Esophagus squamous epithelium (tissue), 5 donors: ENCODE results near the gene ALDH1L2. TPM values are rescaled to one million over a fixed set of nuclear protein-coding genes. Genes with fewer than 3 reads are reported as not detected.
A peak's percentile ranks its signal among the peaks of the same experiment; 100 is the strongest.
"Not testable (repeated sequence)": the region's sequence is repeated elsewhere in the genome, so short reads cannot be mapped to it uniquely, and the experiment has no call there.

Experiments
- DNase-seq: peaks from one replicate; lab custom pipeline; 2025; lab: John Stamatoyannopoulos, UW
- H3K27ac ChIP-seq, 4 donors: fragments of 200-600 bp; sonication (generic); one replicate each; pipeline ENCODE4 v1.5.1; 2016 to 2019; ENCODE audit warnings: mild to moderate bottlenecking in 1 of 4
- H3K27me3 ChIP-seq, 4 donors: fragments of 200-600 bp; sonication (generic); 1 replicate in 3 of 4; 2 replicates in 1 of 4; pipeline versions ENCODE4 v1.5.1 to v1.6.0; 2017 to 2021; ENCODE audit warnings: antibody characterized with exemption in 1 of 4
- H3K36me3 ChIP-seq, 3 donors: fragments of 200-600 bp; sonication (generic); one replicate each; pipeline ENCODE4 v1.5.1; 2016 to 2019
- H3K4me1 ChIP-seq, 3 donors: fragments of 200-600 bp; sonication (generic); one replicate each; pipeline ENCODE4 v1.5.1; 2017 to 2019
- H3K4me3 ChIP-seq, 4 donors: fragments of 200-600 bp; sonication (generic); 1 replicate in 3 of 4; 2 replicates in 1 of 4; pipeline ENCODE4 v1.5.1; 2016 to 2019; ENCODE audit warnings: mild to moderate bottlenecking in 2 of 4, moderate library complexity in 1 of 4
- H3K9me3 ChIP-seq, 3 donors: fragments of 200-600 bp; sonication (generic); one replicate each; pipeline ENCODE4 v1.5.1; 2016 to 2019
- CTCF ChIP-seq, 6 experiments: fragments of 450-650 bp in 4 of 6; fragments of 200-600 bp in 2 of 6; sonication (generic) in 2 of 6; IDR thresholded peaks; one replicate each; pipeline ENCODE4 v1.5.1; 2016 to 2019; ENCODE audit warnings: antibody characterized with exemption in 6 of 6, mild to moderate bottlenecking in 4 of 6, moderate library complexity in 4 of 6
- POLR2A ChIP-seq, 4 donors: fragments of 450-650 bp; IDR thresholded peaks; one replicate each; pipeline ENCODE4 v1.6.1; 2017; ENCODE audit warnings: antibody characterized with exemption in 4 of 4, mild to moderate bottlenecking in 4 of 4, moderate library complexity in 3 of 4
- whole genome bisulfite sequencing, 2 donors: methylation state at CpG; one replicate each; pipeline ENCODE4 v1.1.5; 2018; 5-methylcytosine and 5-hydroxymethylcytosine counted together
- intact Hi-C: fragments of 100-400 bp; cut with DNase I; formaldehyde crosslinking; loops from one replicate; pipeline ENCODE4 v1.15.0; 2022
- total RNA-seq, 4 donors: library from RNA; depleted of rRNA; stranded (reverse); fragments of >200 nt; gene quantifications; one replicate each; pipeline ENCODE4 v1.1.0, GENCODE V29; 2016
- donor health status: DM: yes; HTN: yes; CAD: no.

The ALDH1L2 gene
- total RNA-seq, 4 donors from 2014 or later, result 0.57 to 4.9 (median 1.1) TPM

GRCh38 chr12:104986022-104986941, 98.0 kb downstream of the ALDH1L2 start, which contains the start of gene NOPCHAP1:
Gene NOPCHAP1, plus strand, starts transcription at chr12:104986316. Its CDS starts 37 bp downstream, at chr12:104986353.
- 0% methylated on average over 10 to 16 of the region's 59 CpGs for WGBS, 2 donors
- TF ChIP-seq POLR2A (IDR thresholded peaks at IDR 0.05) (peak in 2 of 4 donors; percentile 42 to 59), CTCF (IDR thresholded peaks at IDR 0.05) (peak in 1 of 6 experiments; percentile 29)
- intact Hi-C loops, result no loop called here
- Histone ChIP-seq H3K36me3 (peaks cover 0 to 26% (median 0%) of the 10 kb centered on the region in 3 donors), H3K9me3 (no peaks in the 10 kb centered on the region), H3K27me3 (no peaks in the 10 kb centered on the region), H3K4me3 (peak within 1 kb of the TSS; percentile 64 to 96 (median 79)), H3K27ac (peak within 1 kb of the TSS; percentile 66 to 76 (median 76)), H3K4me1 (peaks cover 10 to 28% (median 15%) of the 10 kb centered on the region in 3 donors)
- DNase-seq, result peak; percentile 31

- peak in 2 of 6 experiments; percentile 16 to 30 for TF ChIP-seq CTCF (IDR thresholded peaks at IDR 0.05)
- no peak for TF ChIP-seq POLR2A (IDR thresholded peaks at IDR 0.05)
- H3K27ac ChIP-seq, result peak overlapping the region in 1 of 4 donors; percentile 76
- intact Hi-C loops, result no loop called here
- H3K4me1 ChIP-seq, result peaks cover 10 to 28% (median 15%) of the 10 kb centered on the region in 3 donors
- peaks cover 0 to 16% (median 0%) of the 10 kb centered on the region in 3 donors for H3K36me3 ChIP-seq
- H3K27me3 ChIP-seq, result no peaks in the 10 kb centered on the region
- DNase-seq, result no peak
- 52 to 62% methylated on average over 4 of the region's 4 CpGs for WGBS, 2 donors
- H3K4me3 ChIP-seq, result peak overlapping the region in 3 of 4 donors; percentile 64 to 96 (median 69)
- H3K9me3 ChIP-seq, result no peaks in the 10 kb centered on the region
Measured at GRCh38 chr12:104985206-104985605, 99.1 kb downstream of the ALDH1L2 start.

- H3K27ac ChIP-seq, DNase-seq, intact Hi-C loops, H3K9me3 ChIP-seq, H3K27me3 ChIP-seq, H3K4me3 ChIP-seq, H3K36me3 ChIP-seq, H3K4me1 ChIP-seq: not testable (repeated sequence)
- 89% methylated on average over 10 of the region's 15 CpGs; no CpG with 5 or more reads in 1 of the 2 donors for WGBS, 2 donors
Measured at GRCh38 chr12:104977688-104978087, 106.6 kb downstream of the ALDH1L2 start.

DNA sequence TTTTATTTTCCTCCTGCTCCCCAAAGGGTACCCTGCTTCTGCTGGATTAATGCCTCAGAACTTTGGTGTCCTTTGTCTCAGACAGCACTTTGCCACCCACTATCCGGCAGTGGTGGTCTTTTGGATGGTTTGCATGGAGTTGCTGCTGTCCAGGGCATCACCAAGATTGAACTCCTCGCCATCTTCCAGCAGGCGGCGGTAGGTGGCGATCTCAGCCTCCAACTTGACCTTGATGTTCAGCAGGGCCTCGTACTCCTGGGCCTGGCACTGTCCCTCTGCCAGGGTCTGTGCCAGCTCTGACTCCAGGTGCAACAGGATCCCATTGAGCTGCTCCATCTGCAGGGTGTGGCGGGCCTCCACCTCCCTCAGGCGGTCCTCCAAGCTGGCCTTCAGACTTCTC, 107.6 kb downstream of the ALDH1L2 start:
- H3K9me3 ChIP-seq, result no peaks in the 10 kb centered on the region
- intact Hi-C loops, result no loop called here
- H3K4me1 ChIP-seq, result peaks cover 0 to 9% (median 0%) of the 10 kb centered on the region in 3 donors
- no peak overlapping the region for H3K27ac ChIP-seq
- 100% methylated on average over 3 of the region's 8 CpGs; no CpG with 5 or more reads in 1 of the 2 donors for WGBS, 2 donors
- no peaks in the 10 kb centered on the region for H3K36me3 ChIP-seq
- no peaks in the 10 kb centered on the region for H3K27me3 ChIP-seq
- TF ChIP-seq POLR2A (IDR thresholded peaks at IDR 0.05) (no peak), CTCF (IDR thresholded peaks at IDR 0.05) (no peak)
- DNase-seq, result no peak
- no peak overlapping the region for H3K4me3 ChIP-seq

DNA sequence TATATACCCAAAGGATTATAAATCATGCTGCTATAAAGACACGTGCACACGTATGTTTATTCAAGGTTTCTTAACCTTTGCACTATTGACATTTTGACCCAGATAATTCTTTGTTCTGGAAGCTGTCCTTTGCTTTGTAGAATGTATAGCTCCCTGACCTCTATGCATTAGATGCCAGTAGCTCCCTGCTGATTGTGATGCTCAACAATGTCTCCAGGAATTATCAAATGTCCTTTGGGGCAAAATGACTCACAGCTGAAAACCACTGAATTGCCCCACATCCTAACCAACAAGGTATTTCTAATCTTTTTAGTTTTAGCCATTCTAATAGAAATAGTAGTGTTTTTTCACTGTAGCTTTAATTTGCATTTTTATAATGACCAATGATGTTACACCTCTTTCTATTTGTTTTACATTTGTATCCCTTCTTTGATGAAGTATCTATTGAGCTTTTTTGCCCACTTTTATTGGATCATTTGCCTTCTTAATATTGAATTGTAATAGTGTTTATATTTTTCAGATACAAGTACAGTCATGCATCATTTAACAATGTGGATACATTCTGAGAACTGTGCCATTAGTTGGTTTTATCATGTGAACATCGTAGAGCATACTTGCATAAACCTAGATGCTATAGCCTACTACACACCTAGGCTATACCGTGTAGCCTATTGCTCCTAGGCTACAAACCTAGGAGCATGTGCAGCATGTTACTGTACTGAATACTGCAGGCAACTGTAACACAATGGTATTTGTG, 108.5 kb downstream of the ALDH1L2 start:
- 65% methylated on average over 2 of the region's 4 CpGs; no CpG with 5 or more reads in 1 of the 2 donors for WGBS, 2 donors
- intact Hi-C loops, result no loop called here

More for the DNA sequence above, 108.5 kb downstream of the ALDH1L2 start:
- DNase-seq, result no peak
- H3K27me3 ChIP-seq, result no peaks in the 10 kb centered on the region
- TF ChIP-seq CTCF (IDR thresholded peaks at IDR 0.05) (no peak), POLR2A (IDR thresholded peaks at IDR 0.05) (no peak)
- no peaks in the 10 kb centered on the region for H3K9me3 ChIP-seq
- H3K36me3 ChIP-seq, result no peaks in the 10 kb centered on the region
- H3K27ac ChIP-seq, result no peak overlapping the region
- no peak overlapping the region for H3K4me3 ChIP-seq
- peaks cover 0 to 9% (median 0%) of the 10 kb centered on the region in 3 donors for H3K4me1 ChIP-seq
